HepG2 (cell line): ENCODE data around the gene NIPAL3. TPM values are rescaled to one million over a fixed set of nuclear protein-coding genes. Genes with fewer than 3 reads are reported as not detected.

ENCODE experiments used
- ATF2 ChIP-seq: sonication (generic); formaldehyde crosslinking; IDR thresholded peaks from 2 replicates; pipeline ENCODE4 v1.4.0; 2020; ENCODE audit warnings: missing genetic modification reagents
- CCDC6 ChIP-seq: sonication (generic); formaldehyde crosslinking; IDR thresholded peaks from 2 replicates; pipeline ENCODE4 v1.8.1; 2022; ENCODE audit warnings: mild to moderate bottlenecking, missing genetic modification reagents, moderate library complexity
- CSRNP2 ChIP-seq: sonication (generic); formaldehyde crosslinking; conservative IDR thresholded peaks from 2 replicates; pipeline ENCODE4 v1.8.0; 2022; ENCODE audit warnings: low read depth, missing genetic modification reagents
- GABPA ChIP-seq, 2 experiments: IDR thresholded peaks; 2 replicates each; pipeline ENCODE4 v1.6.1; 2011 to 2016; ENCODE audit warnings: low read depth in 2 of 2, low read length in 1 of 2, missing biosample characterization in 1 of 2, missing genetic modification characterization in 1 of 2
- HMGXB3 ChIP-seq: sonication (generic); formaldehyde crosslinking; IDR thresholded peaks from 2 replicates; pipeline ENCODE4 v1.4.0; 2020; ENCODE audit warnings: missing genetic modification reagents, borderline replicate concordance
- HMGXB4 ChIP-seq, 2 experiments: sonication (generic) in 1 of 2; formaldehyde crosslinking in 1 of 2; IDR thresholded peaks; 2 replicates each; pipeline versions ENCODE4 v1.4.0 to v1.6.1; 2018 to 2020; ENCODE audit warnings: missing genetic modification reagents in 2 of 2, borderline replicate concordance in 1 of 2, low read depth in 1 of 2, mild to moderate bottlenecking in 1 of 2, missing biosample characterization in 1 of 2
- HOXA5 ChIP-seq: sonication (generic); formaldehyde crosslinking; IDR thresholded peaks from 2 replicates; pipeline ENCODE4 v1.4.0; 2020; ENCODE audit warnings: missing genetic modification reagents
- KMT2B ChIP-seq: IDR thresholded peaks from 2 replicates; pipeline ENCODE4 v1.6.1; 2016; ENCODE audit warnings: missing genetic modification reagents, missing compliant biosample characterization
- PRMT3 ChIP-seq: sonication (generic); formaldehyde crosslinking; IDR thresholded peaks from 2 replicates; pipeline ENCODE4 v1.8.1; 2022; ENCODE audit warnings: low read depth, mild to moderate bottlenecking, moderate library complexity, missing genetic modification reagents, borderline replicate concordance
- TFDP2 ChIP-seq: sonication (generic); formaldehyde crosslinking; IDR thresholded peaks from 2 replicates; pipeline ENCODE4 v1.4.0; 2020; ENCODE audit warnings: missing genetic modification reagents
- ZFY ChIP-seq: sonication (generic); formaldehyde crosslinking; IDR thresholded peaks from 2 replicates; pipeline ENCODE4 v1.4.0; 2020; ENCODE audit warnings: missing genetic modification reagents
- ZIK1 ChIP-seq: sonication (generic); formaldehyde crosslinking; IDR thresholded peaks from 2 replicates; pipeline ENCODE4 v1.5.0; 2020; ENCODE audit warnings: mild to moderate bottlenecking, low read depth, missing genetic modification reagents, borderline replicate concordance
- ZNF580 ChIP-seq: IDR thresholded peaks from 2 replicates; pipeline ENCODE4 v1.6.1; 2016; ENCODE audit warnings: low read depth, borderline replicate concordance
- ZNF768 ChIP-seq: sonication (generic); formaldehyde crosslinking; IDR thresholded peaks from 2 replicates; pipeline ENCODE4 v1.4.0; 2020; ENCODE audit warnings: missing genetic modification reagents
- polyA plus RNA-seq, 8 experiments: library from polyadenylated mRNA; depleted of rRNA in 3 of 8; stranded (reverse) in 7 of 8; unstranded in 1 of 8; fragments of >200 nt; fragmentation: Illumina TruSeq in 4 of 8; extraction: Trizol in 4 of 8; gene quantifications; 2 replicates each; pipeline versions ENCODE4 v1.2.1 to v1.2.3, GENCODE V29; 2011 to 2016; ENCODE audit warnings: low read depth in 4 of 8, missing spikeins in 1 of 8, mixed read lengths in 1 of 8; ENCODE audit not compliant: insufficient read depth in 1 of 8
- total RNA-seq, 5 experiments: library from RNA; depleted of rRNA; stranded (reverse); fragments of >200 nt; fragmentation: Illumina TruSeq; extraction: Trizol; gene quantifications; 2 replicates each; pipeline ENCODE4 v1.2.3, GENCODE V29; 2016; ENCODE audit warnings: low read depth in 1 of 5

The NIPAL3 gene
- total and polyA plus RNA-seq, 2 of the 13 experiments (the other 11 are each of a cell fraction or from before 2014, with no cell fraction given) = 5.6 to 8.6 TPM

GRCh38 chr1:24415334-24415909 is at the start of gene NIPAL3 (continued):
- peak; percentile 13; the same call in 1 of the 2 replicates for TF ChIP-seq HMGXB3 (CRISPR knock-in tag)
- no peak; the same call in 1 of the 2 replicates for TF ChIP-seq GABPA (IDR thresholded peaks at IDR 0.05; ENCODE audit: low read depth, low read length)
- peak; percentile 61; the same call in 1 of the 2 replicates for TF ChIP-seq GABPA (CRISPR knock-in tag; IDR thresholded peaks at IDR 0.05; ENCODE audit: low read depth)
- TF ChIP-seq KMT2B (CRISPR knock-in tag) = peak; percentile 80
- peak; percentile 53; the same call in 1 of the 2 replicates for TF ChIP-seq ATF2 (CRISPR knock-in tag)
- TF ChIP-seq PRMT3 (CRISPR knock-in tag) = no peak
- no peak for TF ChIP-seq CSRNP2 (CRISPR knock-in tag)
- TF ChIP-seq ZFY = 0 out of 2 replicates have a peak, but pooled peaks have one; percentile 19
- TF ChIP-seq TFDP2 (CRISPR knock-in tag) = peak; percentile 53
- peak; percentile 79 to 97 for TF ChIP-seq HMGXB4 (CRISPR knock-in tag; IDR thresholded peaks at IDR 0.05; ENCODE audit: borderline replicate concordance in 1 of 2, low read depth in 1 of 2)
- no peak for TF ChIP-seq HOXA5 (CRISPR knock-in tag)
- TF ChIP-seq ZNF580 (CRISPR knock-in tag) = peak; percentile 24; the same call in 1 of the 2 replicates
- 0 out of 2 replicates have a peak, but pooled peaks have one; percentile 51 for TF ChIP-seq ZNF768 (CRISPR knock-in tag)
- no peak; the same call in 1 of the 2 replicates for TF ChIP-seq CCDC6
- TF ChIP-seq ZIK1 = 0 out of 2 replicates have a peak, but pooled peaks have one; percentile 19
